Activated CD4-positive, alpha-beta T cell treated with anti-CD3 and anti-CD28 coated beads for 36 hours (primary cell): ENCODE data around the gene SYT11. TPM values are rescaled to one million over a fixed set of nuclear protein-coding genes. Genes with fewer than 3 reads are reported as not detected.
A peak's percentile ranks its signal among the peaks of the same experiment; 100 is the strongest.

Experiments
- ATAC-seq: fragments of 200-7000 bp; cut with Tn5 transposase; one replicate; pipeline ENCODE4 v1.10.0; 2021; ENCODE audit warnings: mild to moderate bottlenecking, moderate library complexity
- CTCF ChIA-PET: fragments of 350-600 bp; sonication (Branson Sonifier 250); formaldehyde crosslinking; loops from one replicate; lab custom pipeline; 2021; ENCODE audit warnings: antibody characterized with exemption; lab: Charles Lee
- POLR2A ChIA-PET: fragments of 350-600 bp; sonication (Branson Sonifier 250); formaldehyde crosslinking; loops from one replicate; lab custom pipeline; 2021; ENCODE audit warnings: antibody characterized with exemption, inconsistent platforms; lab: Charles Lee
- DNase-seq: peaks from one replicate; pipeline ENCODE4 v3.0.0-alpha.2; 2020
- H3K27ac Mint-ChIP-seq: one replicate; pipeline ENCODE4 v1.8.0; 2021; ENCODE audit warnings: mixed read lengths
- H3K27me3 Mint-ChIP-seq: one replicate; pipeline ENCODE4 v1.8.0; 2021; ENCODE audit warnings: mixed read lengths
- H3K36me3 Mint-ChIP-seq: one replicate; pipeline ENCODE4 v1.8.0; 2021; ENCODE audit warnings: low read depth, mixed read lengths
- H3K4me1 Mint-ChIP-seq: one replicate; pipeline ENCODE4 v1.8.0; 2021; ENCODE audit warnings: mixed read lengths
- H3K4me3 Mint-ChIP-seq: one replicate; pipeline ENCODE4 v1.8.0; 2021; ENCODE audit warnings: mild to moderate bottlenecking, moderate library complexity, mixed read lengths
- H3K9me3 Mint-ChIP-seq: one replicate; pipeline ENCODE4 v1.8.0; 2021; ENCODE audit warnings: low read depth, mixed read lengths
- intact Hi-C, 2 experiments: fragments of 100-400 bp; cut with DNase I in 1 of 2; cut with micrococcal nuclease in 1 of 2; formaldehyde crosslinking; loops; one replicate each; pipeline versions ENCODE4 v1.14.2 to v1.15.1; 2022 to 2024; cut with DNase I, micrococcal nuclease
- total RNA-seq, 2 experiments: library from RNA; stranded (reverse); gene quantifications; one replicate each; pipeline ENCODE4 v1.2.3, GENCODE V29; 2021

SYT11 gene
- total RNA-seq, 2 experiments from 2014 or later, result 14.3 to 14.8 TPM

GRCh38 chr1:155934097-155934935 lies 74.9 kb downstream of the SYT11 start, which contains the start of gene KHDC4:
Gene KHDC4 (minus strand): TSS chr1:155934413. CDS start chr1:155934373, 40 bp downstream.
- Mint-ChIP-seq H3K4me3 (no peak within 1 kb of the TSS), H3K27me3 (no peaks in the 10 kb centered on the region), H3K27ac (no peak within 1 kb of the TSS), H3K36me3 (peaks cover 27% of the 10 kb centered on the region), H3K4me1 (peaks cover 46% of the 10 kb centered on the region), H3K9me3 (no peaks in the 10 kb centered on the region)
- intact Hi-C loops, result loop anchor here (1.0 to 2.0 kb wide), 12 partner anchors 12 to 404 kb away; partner anchors contain the start of genes ARHGEF2 (in 2 of the 2), CCT3 (in 2 of the 2), SYT11 (in 2 of the 2) and TSACC (in 2 of the 2)
- peak; percentile 97 for DNase-seq
- ChIA-PET CTCF (interaction anchor here (0.6 to 5.4 kb wide), 16 partner anchors 10 to 706 kb away, joined by 3 to 42 read pairs (median 4); partner anchors contain the start of gene ARHGEF2), POLR2A (interaction anchor here (0.6 to 5.5 kb wide), 10 partner anchors 12 to 1714 kb away, joined by 3 to 62 read pairs (median 4); partner anchors contain the start of genes ARHGEF2 and SYT11)
- ATAC-seq, result peak; percentile 97

Other genes starting within 250 kb of the SYT11 start
- gene MSTO1, start 249.3 kb upstream of the SYT11 start, total RNA-seq, result 10 to 100 TPM; 56.8 to 62.1 TPM
- gene YY1AP1, start 170.8 kb upstream of the SYT11 start, total RNA-seq, result 10 to 100 TPM; 59.6 to 76.0 TPM
- gene DAP3, start 170.5 kb upstream of the SYT11 start, total RNA-seq, result 100 to 1,000 TPM; 159 to 162 TPM
- 10 to 100 TPM; 44.2 to 48.8 TPM for gene GON4L, start 2.4 kb upstream of the SYT11 start, total RNA-seq
- 10 to 100 TPM; 20.3 to 23.0 TPM for gene RIT1, start 51.8 kb downstream of the SYT11 start, total RNA-seq
- 10 to 100 TPM; 68.7 to 97.5 TPM for gene KHDC4, start 74.8 kb downstream of the SYT11 start, total RNA-seq
- not detected for gene RXFP4, start 82.1 kb downstream of the SYT11 start, total RNA-seq
- 100 to 1,000 TPM; 135 to 216 TPM for gene ARHGEF2, start 119.0 kb downstream of the SYT11 start, total RNA-seq
- gene SSR2, start 161.4 kb downstream of the SYT11 start, total RNA-seq, result 100 to 1,000 TPM; 143 to 197 TPM
- 10 to 100 TPM; 34.5 to 49.0 TPM for gene UBQLN4, start 194.2 kb downstream of the SYT11 start, total RNA-seq
- gene LAMTOR2, start 195.2 kb downstream of the SYT11 start, total RNA-seq, result 10 to 100 TPM; 26.1 to 50.3 TPM
- gene RAB25, start 201.6 kb downstream of the SYT11 start, total RNA-seq, result under 1 TPM; 0.46 to 0.77 TPM
- gene MEX3A, start 222.9 kb downstream of the SYT11 start, total RNA-seq, result under 1 TPM; 0.48 to 0.79 TPM